ENCODE measurements around the gene PRKG1.

Gene PRKG1

GRCh38 chr10:51217505-51217904, 143.2 kb downstream of the PRKG1 start:
- H3K9me3 Mint-ChIP-seq = no peaks in the 10 kb centered on the region
- H3K4me3 Mint-ChIP-seq = no peak overlapping the region
- no peaks in the 10 kb centered on the region for H3K27me3 Mint-ChIP-seq
- no peak for ATAC-seq (ENCODE audit: low read depth)
- no peak for DNase-seq (ENCODE audit: low spot score in 2 of 2)
- H3K36me3 Mint-ChIP-seq = no peaks in the 10 kb centered on the region
- H3K4me1 Mint-ChIP-seq = no peaks in the 10 kb centered on the region
- H3K27ac Mint-ChIP-seq = no peak overlapping the region

GRCh38 chr10:51224671-51225161, 150.4 kb downstream of the PRKG1 start:
- ATAC-seq (ENCODE audit: low read depth) = no peak
- Mint-ChIP-seq H3K27ac (no peak overlapping the region), H3K4me3 (no peak overlapping the region), H3K4me1 (no peaks in the 10 kb centered on the region), H3K9me3 (no peaks in the 10 kb centered on the region), H3K27me3 (no peaks in the 10 kb centered on the region), H3K36me3 (no peaks in the 10 kb centered on the region)
- DNase-seq (ENCODE audit: low spot score in 2 of 2) = no peak

GRCh38 chr10:51227897-51228713, 153.8 kb downstream of the PRKG1 start:
- DNase-seq (ENCODE audit: low spot score in 2 of 2) (no peak), ATAC-seq (ENCODE audit: low read depth) (no peak)
- no peaks in the 10 kb centered on the region for H3K27me3 Mint-ChIP-seq
- no peaks in the 10 kb centered on the region for H3K36me3 Mint-ChIP-seq
- H3K4me3 Mint-ChIP-seq = no peak overlapping the region
- H3K27ac Mint-ChIP-seq = no peak overlapping the region
- H3K4me1 Mint-ChIP-seq = no peaks in the 10 kb centered on the region
- H3K9me3 Mint-ChIP-seq = no peaks in the 10 kb centered on the region

GRCh38 chr10:51228714-51229100, 154.4 kb downstream of the PRKG1 start:
- H3K9me3 Mint-ChIP-seq = no peaks in the 10 kb centered on the region
- no peak for ATAC-seq (ENCODE audit: low read depth)
- DNase-seq (ENCODE audit: low spot score in 2 of 2) = no peak
- H3K27me3 Mint-ChIP-seq = no peaks in the 10 kb centered on the region
- no peak overlapping the region for H3K27ac Mint-ChIP-seq
- H3K4me1 Mint-ChIP-seq = no peaks in the 10 kb centered on the region
- H3K36me3 Mint-ChIP-seq = no peaks in the 10 kb centered on the region
- H3K4me3 Mint-ChIP-seq = no peak overlapping the region

- Mint-ChIP-seq H3K27me3 (no peaks in the 10 kb centered on the region), H3K4me3 (no peak overlapping the region), H3K27ac (no peak overlapping the region), H3K9me3 (no peaks in the 10 kb centered on the region), H3K36me3 (no peaks in the 10 kb centered on the region), H3K4me1 (no peaks in the 10 kb centered on the region)
- ATAC-seq (ENCODE audit: low read depth) (no peak), DNase-seq (ENCODE audit: low spot score in 2 of 2) (no peak)
Observed at GRCh38 chr10:51230887-51231585, 156.7 kb downstream of the PRKG1 start.

- no peaks in the 10 kb centered on the region for H3K36me3 Mint-ChIP-seq
- H3K27me3 Mint-ChIP-seq = no peaks in the 10 kb centered on the region
- H3K27ac Mint-ChIP-seq = no peak overlapping the region
- H3K4me3 Mint-ChIP-seq = no peak overlapping the region
- H3K4me1 Mint-ChIP-seq = no peaks in the 10 kb centered on the region
- ATAC-seq (ENCODE audit: low read depth) (no peak), DNase-seq (ENCODE audit: low spot score in 2 of 2) (no peak)
- no peaks in the 10 kb centered on the region for H3K9me3 Mint-ChIP-seq
Observed at GRCh38 chr10:51231754-51232153, 157.5 kb downstream of the PRKG1 start.

- Mint-ChIP-seq H3K4me1 (no peaks in the 10 kb centered on the region), H3K4me3 (no peak overlapping the region), H3K9me3 (no peaks in the 10 kb centered on the region), H3K27ac (no peak overlapping the region), H3K36me3 (no peaks in the 10 kb centered on the region), H3K27me3 (no peaks in the 10 kb centered on the region)
- ATAC-seq (ENCODE audit: low read depth) (no peak), DNase-seq (ENCODE audit: low spot score in 2 of 2) (no peak)
Observed at GRCh38 chr10:51233337-51234100, 159.2 kb downstream of the PRKG1 start.

- Mint-ChIP-seq H3K4me3 (no peak overlapping the region), H3K9me3 (no peaks in the 10 kb centered on the region), H3K4me1 (no peaks in the 10 kb centered on the region), H3K36me3 (no peaks in the 10 kb centered on the region), H3K27me3 (no peaks in the 10 kb centered on the region), H3K27ac (no peak overlapping the region)
- ATAC-seq (ENCODE audit: low read depth) (no peak), DNase-seq (ENCODE audit: low spot score in 2 of 2) (no peak)
Observed at GRCh38 chr10:51235865-51236264, 161.6 kb downstream of the PRKG1 start.

GRCh38 chr10:51239006-51239405, 164.7 kb downstream of the PRKG1 start:
- Mint-ChIP-seq H3K4me1 (no peaks in the 10 kb centered on the region), H3K36me3 (no peaks in the 10 kb centered on the region), H3K27me3 (no peaks in the 10 kb centered on the region), H3K9me3 (no peaks in the 10 kb centered on the region), H3K4me3 (no peak overlapping the region), H3K27ac (no peak overlapping the region)
- ATAC-seq (ENCODE audit: low read depth) (no peak), DNase-seq (ENCODE audit: low spot score in 2 of 2) (no peak)

GRCh38 chr10:51241461-51241860, 167.2 kb downstream of the PRKG1 start:
- H3K27me3 Mint-ChIP-seq = no peaks in the 10 kb centered on the region
- H3K9me3 Mint-ChIP-seq = no peaks in the 10 kb centered on the region
- no peak overlapping the region for H3K27ac Mint-ChIP-seq
- H3K4me1 Mint-ChIP-seq = no peaks in the 10 kb centered on the region
- no peak overlapping the region for H3K4me3 Mint-ChIP-seq
- ATAC-seq (ENCODE audit: low read depth) (no peak), DNase-seq (ENCODE audit: low spot score in 2 of 2) (no peak)
- no peaks in the 10 kb centered on the region for H3K36me3 Mint-ChIP-seq

GRCh38 chr10:51242393-51242792, 168.1 kb downstream of the PRKG1 start:
- no peaks in the 10 kb centered on the region for H3K9me3 Mint-ChIP-seq
- ATAC-seq (ENCODE audit: low read depth) = no peak
- no peak for DNase-seq (ENCODE audit: low spot score in 2 of 2)
- no peaks in the 10 kb centered on the region for H3K27me3 Mint-ChIP-seq
- no peaks in the 10 kb centered on the region for H3K4me1 Mint-ChIP-seq
- no peaks in the 10 kb centered on the region for H3K36me3 Mint-ChIP-seq
- H3K27ac Mint-ChIP-seq = no peak overlapping the region
- no peak overlapping the region for H3K4me3 Mint-ChIP-seq

- no peak overlapping the region for H3K4me3 Mint-ChIP-seq
Observed at GRCh38 chr10:51244309-51244708, 170.0 kb downstream of the PRKG1 start.

GRCh38 chr10:51244748-51245490, 170.6 kb downstream of the PRKG1 start:
- Mint-ChIP-seq H3K27ac (no peak overlapping the region), H3K9me3 (no peaks in the 10 kb centered on the region), H3K36me3 (no peaks in the 10 kb centered on the region), H3K4me3 (no peak overlapping the region), H3K27me3 (peaks cover 2% of the 10 kb centered on the region), H3K4me1 (no peaks in the 10 kb centered on the region)
- DNase-seq (ENCODE audit: low spot score in 2 of 2) (no peak), ATAC-seq (ENCODE audit: low read depth) (no peak)

More at GRCh38 chr10:51244309-51244708, 170.0 kb downstream of the PRKG1 start:
- no peak for DNase-seq (ENCODE audit: low spot score in 2 of 2)
- ATAC-seq (ENCODE audit: low read depth) = no peak
- no peak overlapping the region for H3K27ac Mint-ChIP-seq
- no peaks in the 10 kb centered on the region for H3K36me3 Mint-ChIP-seq
- peaks cover 2% of the 10 kb centered on the region for H3K27me3 Mint-ChIP-seq
- H3K9me3 Mint-ChIP-seq = no peaks in the 10 kb centered on the region
- H3K4me1 Mint-ChIP-seq = no peaks in the 10 kb centered on the region
